IgD-negative memory B cell (primary cell): ENCODE results near the gene PKM. TPM values are rescaled to one million over a fixed set of nuclear protein-coding genes. Genes with fewer than 3 reads are reported as not detected.

ENCODE experiments used
- H3K27ac Mint-ChIP-seq, 3 donors: one replicate each; pipeline ENCODE4 v1.8.0; 2020 to 2022; ENCODE audit warnings: mild to moderate bottlenecking in 3 of 3, mixed read lengths in 3 of 3, moderate library complexity in 1 of 3
- H3K27me3 Mint-ChIP-seq: one replicate; pipeline ENCODE4 v1.8.0; 2021; ENCODE audit warnings: mixed read lengths
- H3K36me3 Mint-ChIP-seq: one replicate; pipeline ENCODE4 v1.8.0; 2020; ENCODE audit warnings: mild to moderate bottlenecking, mixed read lengths
- H3K4me1 Mint-ChIP-seq, 3 donors: one replicate each; pipeline ENCODE4 v1.8.0; 2020 to 2022; ENCODE audit warnings: mixed read lengths in 3 of 3, mild to moderate bottlenecking in 1 of 3
- H3K4me3 Mint-ChIP-seq, 4 donors: one replicate each; pipeline ENCODE4 v1.8.0; 2020 to 2022; ENCODE audit warnings: mild to moderate bottlenecking in 4 of 4, mixed read lengths in 4 of 4, moderate library complexity in 3 of 4
- H3K9me3 Mint-ChIP-seq, 3 donors: one replicate each; pipeline ENCODE4 v1.8.0; 2020 to 2021; ENCODE audit warnings: mixed read lengths in 3 of 3, mild to moderate bottlenecking in 1 of 3
- polyA plus RNA-seq: library from polyadenylated mRNA; unstranded; fragments of 300-500 nt; fragmentation: Illumina TruSeq; gene quantifications from one replicate; pipeline ENCODE4 v1.2.3, GENCODE V29; 2021

The PKM gene
- polyA plus RNA-seq, 1 donor from 2014 or later, result 360 TPM

- H3K27ac Mint-ChIP-seq, result no peak overlapping the region
- no peaks in the 10 kb centered on the region for H3K4me1 Mint-ChIP-seq
- H3K9me3 Mint-ChIP-seq, result no peaks in the 10 kb centered on the region
- H3K27me3 Mint-ChIP-seq, result peaks cover 10% of the 10 kb centered on the region
- no peak overlapping the region for H3K4me3 Mint-ChIP-seq
- no peaks in the 10 kb centered on the region for H3K36me3 Mint-ChIP-seq
Observed at GRCh38 chr15:72169921-72170611, 60.9 kb downstream of the PKM start.

- Mint-ChIP-seq H3K9me3 (no peaks in the 10 kb centered on the region), H3K27me3 (peaks cover 8% of the 10 kb centered on the region), H3K27ac (no peak overlapping the region), H3K36me3 (no peaks in the 10 kb centered on the region), H3K4me1 (no peaks in the 10 kb centered on the region), H3K4me3 (no peak overlapping the region)
Observed at GRCh38 chr15:72169236-72169920, 61.6 kb downstream of the PKM start.

GRCh38 chr15:72168808-72169190, 62.2 kb downstream of the PKM start:
- H3K27ac Mint-ChIP-seq, result no peak overlapping the region
- H3K27me3 Mint-ChIP-seq, result peaks cover 6% of the 10 kb centered on the region
- H3K4me1 Mint-ChIP-seq, result no peaks in the 10 kb centered on the region
- H3K4me3 Mint-ChIP-seq, result peak overlapping the region in 1 of 4 donors; percentile 67
- no peaks in the 10 kb centered on the region for H3K36me3 Mint-ChIP-seq
- no peaks in the 10 kb centered on the region for H3K9me3 Mint-ChIP-seq

GRCh38 chr15:72168131-72168807, 62.7 kb downstream of the PKM start:
- Mint-ChIP-seq H3K27me3 (peaks cover 6% of the 10 kb centered on the region), H3K27ac (no peak overlapping the region), H3K9me3 (no peaks in the 10 kb centered on the region), H3K4me3 (no peak overlapping the region), H3K36me3 (no peaks in the 10 kb centered on the region), H3K4me1 (no peaks in the 10 kb centered on the region)

GRCh38 chr15:72167445-72167844, 63.5 kb downstream of the PKM start:
- Mint-ChIP-seq H3K9me3 (no peaks in the 10 kb centered on the region), H3K4me1 (no peaks in the 10 kb centered on the region), H3K4me3 (no peak overlapping the region), H3K36me3 (no peaks in the 10 kb centered on the region), H3K27ac (no peak overlapping the region), H3K27me3 (peaks cover 6% of the 10 kb centered on the region)

GRCh38 chr15:72166716-72167417, 64.1 kb downstream of the PKM start:
- Mint-ChIP-seq H3K36me3 (no peaks in the 10 kb centered on the region), H3K9me3 (no peaks in the 10 kb centered on the region), H3K27me3 (peaks cover 6% of the 10 kb centered on the region), H3K4me3 (no peak overlapping the region), H3K27ac (no peak overlapping the region), H3K4me1 (no peaks in the 10 kb centered on the region)

- H3K36me3 Mint-ChIP-seq, result no peaks in the 10 kb centered on the region
- no peak overlapping the region for H3K4me3 Mint-ChIP-seq
- H3K4me1 Mint-ChIP-seq, result no peaks in the 10 kb centered on the region
- no peaks in the 10 kb centered on the region for H3K9me3 Mint-ChIP-seq
- H3K27ac Mint-ChIP-seq, result no peak overlapping the region
- peaks cover 4% of the 10 kb centered on the region for H3K27me3 Mint-ChIP-seq
Observed at GRCh38 chr15:72163719-72164118, 67.3 kb downstream of the PKM start.

- H3K27ac Mint-ChIP-seq, result no peak overlapping the region
- H3K27me3 Mint-ChIP-seq, result peaks cover 4% of the 10 kb centered on the region
- H3K4me3 Mint-ChIP-seq, result no peak overlapping the region
- H3K4me1 Mint-ChIP-seq, result no peaks in the 10 kb centered on the region
- no peaks in the 10 kb centered on the region for H3K9me3 Mint-ChIP-seq
- H3K36me3 Mint-ChIP-seq, result no peaks in the 10 kb centered on the region
Observed at GRCh38 chr15:72162569-72162968, 68.4 kb downstream of the PKM start.

GRCh38 chr15:72161361-72162132, 69.4 kb downstream of the PKM start:
- Mint-ChIP-seq H3K4me1 (no peaks in the 10 kb centered on the region), H3K27ac (no peak overlapping the region), H3K9me3 (no peaks in the 10 kb centered on the region), H3K27me3 (peaks cover under 1% of the 10 kb centered on the region), H3K36me3 (no peaks in the 10 kb centered on the region), H3K4me3 (no peak overlapping the region)

GRCh38 chr15:72160696-72161245, 70.2 kb downstream of the PKM start:
- Mint-ChIP-seq H3K36me3 (no peaks in the 10 kb centered on the region), H3K27ac (no peak overlapping the region), H3K27me3 (no peaks in the 10 kb centered on the region), H3K4me3 (no peak overlapping the region), H3K4me1 (peaks cover 0 to under 1% (median 0%) of the 10 kb centered on the region in 3 donors), H3K9me3 (no peaks in the 10 kb centered on the region)

- Mint-ChIP-seq H3K4me3 (no peak overlapping the region), H3K27me3 (no peaks in the 10 kb centered on the region), H3K36me3 (no peaks in the 10 kb centered on the region), H3K9me3 (no peaks in the 10 kb centered on the region), H3K4me1 (peaks cover 0 to 4% (median 0%) of the 10 kb centered on the region in 3 donors), H3K27ac (no peak overlapping the region)
Observed at GRCh38 chr15:72156928-72157327, 74.1 kb downstream of the PKM start.

- no peaks in the 10 kb centered on the region for H3K36me3 Mint-ChIP-seq
- no peak overlapping the region for H3K27ac Mint-ChIP-seq
Observed at GRCh38 chr15:72155635-72156616, 75.1 kb downstream of the PKM start.

GRCh38 chr15:72155003-72155621, 75.9 kb downstream of the PKM start:
- Mint-ChIP-seq H3K4me1 (peaks cover 0 to 4% (median 0%) of the 10 kb centered on the region in 3 donors), H3K27me3 (no peaks in the 10 kb centered on the region), H3K9me3 (no peaks in the 10 kb centered on the region), H3K4me3 (peak overlapping the region in 2 of 4 donors; percentile 69 to 75), H3K27ac (no peak overlapping the region), H3K36me3 (no peaks in the 10 kb centered on the region)

More at GRCh38 chr15:72155635-72156616, 75.1 kb downstream of the PKM start:
- H3K9me3 Mint-ChIP-seq, result no peaks in the 10 kb centered on the region
- peaks cover 0 to 4% (median 0%) of the 10 kb centered on the region in 3 donors for H3K4me1 Mint-ChIP-seq
- peak overlapping the region; percentile 23 to 90 (median 72) for H3K4me3 Mint-ChIP-seq
- H3K27me3 Mint-ChIP-seq, result no peaks in the 10 kb centered on the region
